ENCODE measurements around the gene INTU. TPM values are rescaled to one million over a fixed set of nuclear protein-coding genes. Genes with fewer than 3 reads are reported as not detected.
"Not testable (repeated sequence)": the region's sequence is repeated elsewhere in the genome, so short reads cannot be mapped to it uniquely, and the experiment has no call there.

The INTU gene
- total RNA-seq, 1 donor from 2014 or later: 4.1 TPM

DNA sequence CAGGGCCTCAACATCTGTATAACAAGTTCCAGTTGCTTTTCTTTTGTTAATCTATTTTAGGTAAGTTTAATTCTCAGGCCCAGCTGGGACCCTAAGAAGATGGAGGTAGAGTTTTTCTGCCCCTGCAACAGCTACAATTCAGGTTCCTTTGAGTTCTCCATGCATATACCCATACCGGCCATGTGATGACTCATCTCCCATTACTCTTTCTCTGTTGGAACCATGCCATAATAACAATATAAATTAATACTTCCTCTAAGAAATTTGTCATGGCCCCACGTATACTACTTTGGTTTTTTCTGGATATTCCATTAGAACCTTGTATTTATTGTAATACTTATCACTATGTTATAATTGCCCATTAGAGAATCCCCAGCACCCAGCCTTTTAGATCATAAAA, 1.3 kb upstream of the INTU start:
- intact Hi-C loops (cut with DNase I): loop anchor here (5.0 kb wide), 1 partner anchor 151 kb away; the partner anchor contains the start of gene HSPA4L
- ATAC-seq: no peak

DNA sequence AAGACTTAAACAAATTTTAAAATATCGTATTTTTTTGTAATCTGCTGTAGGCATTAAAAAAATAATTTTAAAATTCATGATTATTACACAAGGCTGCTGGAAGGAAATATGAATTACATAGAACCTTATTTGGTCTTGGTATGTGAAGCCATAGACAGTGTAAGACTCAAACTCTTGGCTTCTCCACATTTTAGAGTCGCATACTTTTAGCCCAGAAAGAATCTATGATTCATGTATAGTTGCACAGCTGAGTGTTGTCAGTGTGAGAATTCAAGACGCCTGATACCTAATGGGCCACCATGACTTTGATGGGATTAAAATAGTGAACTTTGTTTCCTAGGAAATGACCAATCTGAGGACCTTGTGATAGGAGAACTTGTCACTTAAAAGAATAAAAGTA, 1.4 kb downstream of the INTU start:
- intact Hi-C loops (cut with DNase I): loop anchor here (5.0 kb wide), 1 partner anchor 148 kb away; the partner anchor contains the start of gene HSPA4L

More for the DNA sequence above, 1.3 kb upstream of the INTU start:
- DNase-seq (ENCODE audit: missing footprints): no peak

GRCh38 chr4:127641524-127641923, 8.8 kb downstream of the INTU start:
- DNase-seq (ENCODE audit: missing footprints) (no peak), ATAC-seq (peak; percentile 42)
- intact Hi-C loops (cut with DNase I): no loop called here

More for the DNA sequence above, 1.4 kb downstream of the INTU start:
- ATAC-seq (no peak), DNase-seq (ENCODE audit: missing footprints) (no peak)

DNA sequence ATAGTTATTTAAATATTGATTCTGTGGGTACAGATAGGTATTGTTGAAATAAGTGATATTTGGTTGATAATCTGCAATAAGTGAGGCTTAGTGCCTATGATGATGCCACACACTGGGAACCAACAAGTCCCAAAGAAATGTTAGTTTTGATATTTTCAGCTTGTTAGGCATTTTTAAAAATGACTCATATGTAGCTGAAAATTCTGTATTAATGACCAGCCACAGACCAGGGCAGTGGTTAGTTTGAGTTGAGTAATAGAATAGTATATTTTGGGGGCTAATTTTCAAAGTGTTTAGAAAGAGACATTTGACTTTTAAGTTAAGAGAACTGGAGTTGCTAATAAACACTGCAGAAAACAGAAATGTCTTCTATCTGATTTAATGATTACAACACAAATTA, 9.4 kb downstream of the INTU start:
- intact Hi-C loops (cut with DNase I): no loop called here
- ATAC-seq: no peak
- no peak for DNase-seq (ENCODE audit: missing footprints)

DNA sequence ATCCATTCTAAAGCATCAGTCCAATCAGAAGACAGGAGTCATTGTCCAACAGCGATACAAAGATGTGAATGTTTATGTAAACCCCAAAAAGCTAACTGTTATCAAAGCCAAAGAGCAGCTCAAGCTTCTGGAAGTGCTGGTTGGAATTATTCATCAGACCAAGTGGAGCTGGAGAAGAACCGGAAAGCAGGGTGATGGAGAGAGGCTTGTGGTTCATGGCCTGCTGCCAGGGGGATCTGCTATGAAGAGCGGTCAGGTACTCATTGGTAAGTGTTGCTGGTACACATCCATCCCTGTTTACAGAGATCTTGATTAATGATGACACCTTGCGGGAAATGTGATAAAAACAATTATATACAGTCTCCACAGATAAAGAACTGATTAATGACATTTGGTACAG, 11.0 kb downstream of the INTU start:
- intact Hi-C loops (cut with DNase I): no loop called here
- DNase-seq (ENCODE audit: missing footprints): no peak
- ATAC-seq: no peak

DNA sequence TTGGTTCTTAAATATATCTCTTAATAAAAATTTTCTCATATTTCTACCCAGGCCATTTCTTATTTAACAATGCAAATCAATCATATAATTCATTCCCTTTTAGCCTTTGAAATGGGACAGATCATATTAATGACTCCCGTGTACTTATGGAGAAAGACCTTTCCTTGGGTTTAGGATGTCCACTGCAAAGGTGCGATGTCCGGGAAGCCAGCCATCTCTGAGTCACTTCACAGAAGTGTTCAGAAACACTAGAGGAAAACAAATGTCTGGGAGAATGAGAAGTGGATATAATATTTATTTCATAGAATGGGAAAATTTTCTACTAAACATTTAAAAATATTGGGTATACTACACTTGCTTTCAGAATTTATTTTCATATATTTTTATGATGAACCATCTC, 15.3 kb downstream of the INTU start:
- ATAC-seq (no peak), DNase-seq (ENCODE audit: missing footprints) (no peak)
- intact Hi-C loops (cut with DNase I): no loop called here

GRCh38 chr4:127655590-127655989, 22.8 kb downstream of the INTU start:
- DNase-seq (ENCODE audit: missing footprints); ATAC-seq; intact Hi-C loops (cut with DNase I): not testable (repeated sequence)

DNA sequence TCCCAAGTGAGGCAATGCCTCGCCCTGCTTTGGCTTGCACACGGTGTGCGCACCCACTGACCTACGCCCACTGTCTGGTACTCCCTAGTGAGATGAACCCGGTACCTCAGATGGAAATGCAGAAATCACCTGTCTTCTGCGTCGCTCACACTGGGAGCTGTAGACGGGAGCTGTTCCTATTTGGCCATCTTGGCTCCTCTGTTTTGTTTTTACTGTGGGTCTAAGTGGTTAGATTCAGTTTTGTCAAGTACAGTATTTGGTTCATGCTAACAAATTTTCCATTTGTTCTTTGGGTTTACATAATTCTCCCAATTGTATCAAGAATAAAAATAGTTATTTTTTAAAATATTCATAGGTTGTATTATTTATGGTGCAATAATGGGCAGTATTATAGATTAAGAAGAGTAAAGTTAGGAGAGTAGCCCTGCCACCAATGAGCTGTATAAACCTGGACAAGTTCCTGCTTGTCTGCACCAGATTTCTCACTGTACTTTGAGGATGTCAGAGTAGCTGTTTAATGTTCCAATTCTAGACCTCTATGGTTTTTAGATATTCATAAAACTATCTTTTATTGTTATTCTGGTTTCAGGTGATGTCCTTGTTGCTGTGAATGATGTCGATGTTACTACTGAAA, 23.4 kb downstream of the INTU start:
- DNase-seq (ENCODE audit: missing footprints) (no peak), ATAC-seq (no peak)
- intact Hi-C loops (cut with DNase I): no loop called here

GRCh38 chr4:127660284-127660885, 27.6 kb downstream of the INTU start:
- ATAC-seq (no peak), DNase-seq (ENCODE audit: missing footprints) (no peak)
- intact Hi-C loops (cut with DNase I): no loop called here

- ATAC-seq (no peak), DNase-seq (ENCODE audit: missing footprints) (no peak)
- intact Hi-C loops (cut with DNase I): no loop called here
These were observed 34.4 kb downstream of the INTU start for GRCh38 chr4:127667116-127667515.

GRCh38 chr4:127667772-127668171, 35.0 kb downstream of the INTU start:
- intact Hi-C loops (cut with DNase I): no loop called here
- DNase-seq (ENCODE audit: missing footprints) (no peak), ATAC-seq (no peak)

DNA sequence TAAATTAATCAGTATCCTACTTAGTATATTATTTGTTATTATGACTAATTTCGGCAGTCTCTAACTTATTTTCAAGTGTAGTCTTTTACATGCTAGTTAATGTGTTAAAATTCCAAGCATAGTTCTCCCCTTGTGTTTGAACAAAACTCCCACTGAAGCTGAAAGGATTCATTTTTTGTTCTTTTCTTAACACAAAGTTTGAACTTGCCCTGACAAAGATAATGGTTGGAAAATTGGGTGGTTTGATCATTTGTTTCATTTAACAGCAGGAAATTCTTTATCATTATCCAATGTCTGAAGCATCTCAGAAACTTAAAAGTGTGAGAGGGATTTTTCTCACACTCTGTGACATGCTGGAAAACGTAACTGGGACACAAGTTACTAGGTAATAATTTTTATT, 36.0 kb downstream of the INTU start:
- ATAC-seq (no peak), DNase-seq (ENCODE audit: missing footprints) (no peak)
- intact Hi-C loops (cut with DNase I): no loop called here

DNA sequence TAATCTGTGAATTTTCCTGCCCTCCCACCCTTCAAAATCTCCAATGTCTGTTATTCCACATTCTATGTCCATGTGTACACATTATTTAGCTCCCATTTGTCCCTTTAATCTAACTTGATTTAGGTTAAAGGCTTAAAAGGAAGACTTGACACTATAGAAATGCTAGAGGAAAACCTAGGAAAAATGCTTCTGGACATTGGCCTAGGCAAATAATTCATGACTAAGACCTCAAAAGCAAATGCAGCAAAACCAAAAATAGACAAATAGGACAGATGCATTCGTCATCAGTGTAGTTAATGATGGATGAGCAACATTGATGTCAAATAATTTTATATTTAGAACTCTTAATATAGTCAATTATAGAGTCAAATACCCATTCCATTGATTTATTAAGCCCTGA, 36.9 kb downstream of the INTU start:
- no peak for DNase-seq (ENCODE audit: missing footprints)
- intact Hi-C loops (cut with DNase I): no loop called here
- no peak for ATAC-seq

- ATAC-seq: no peak
These were observed 39.4 kb downstream of the INTU start for GRCh38 chr4:127672111-127672510.

DNA sequence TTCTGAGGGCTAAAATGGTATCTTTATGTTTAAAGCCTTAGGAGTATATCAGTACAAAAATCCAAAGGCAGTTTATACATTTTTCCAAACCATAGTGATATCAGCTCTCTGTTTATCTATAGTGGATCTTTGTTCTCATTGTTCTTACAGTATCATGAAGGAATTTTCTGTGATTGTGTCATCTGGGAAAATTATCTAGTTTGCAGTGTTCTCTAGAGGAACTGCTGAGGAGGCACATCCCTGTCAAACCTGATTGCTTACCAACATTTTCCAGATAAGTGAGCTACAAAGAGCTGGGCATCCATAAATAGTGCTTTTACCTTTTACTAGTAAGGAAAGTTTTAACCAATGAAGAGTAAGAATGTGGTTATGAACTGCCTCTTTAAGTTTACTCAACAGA, 52.5 kb downstream of the INTU start:
- ATAC-seq (no peak), DNase-seq (ENCODE audit: missing footprints) (no peak)
- intact Hi-C loops (cut with DNase I): no loop called here

More at GRCh38 chr4:127672111-127672510, 39.4 kb downstream of the INTU start:
- no peak for DNase-seq (ENCODE audit: missing footprints)
- intact Hi-C loops (cut with DNase I): no loop called here

DNA sequence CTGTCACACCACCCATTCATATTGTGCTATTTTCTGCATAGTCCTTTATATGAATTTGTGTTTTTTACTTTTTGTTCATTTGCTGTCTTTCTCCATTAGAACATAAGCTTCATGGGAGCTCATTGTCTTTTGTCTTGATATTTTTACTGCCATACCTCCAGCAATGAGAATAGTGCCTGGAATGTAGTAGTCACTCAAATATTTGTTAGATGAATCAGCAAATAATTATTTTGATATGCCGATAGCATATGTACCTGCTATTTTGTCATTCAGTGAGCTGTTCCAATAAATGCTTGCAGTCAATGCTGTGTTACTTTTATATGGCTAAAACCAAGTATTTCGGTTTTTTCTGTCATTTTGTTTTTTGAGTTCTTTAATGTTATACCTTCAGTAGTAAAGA, 53.9 kb downstream of the INTU start:
- intact Hi-C loops (cut with DNase I): no loop called here
- DNase-seq (ENCODE audit: missing footprints) (no peak), ATAC-seq (no peak)

GRCh38 chr4:127687580-127687979, 54.8 kb downstream of the INTU start:
- DNase-seq (ENCODE audit: missing footprints): no peak
- intact Hi-C loops (cut with DNase I): no loop called here
- no peak for ATAC-seq

- ATAC-seq (no peak), DNase-seq (ENCODE audit: missing footprints) (no peak)
- intact Hi-C loops (cut with DNase I): no loop called here
These were observed 66.0 kb downstream of the INTU start for GRCh38 chr4:127698789-127699200.

DNA sequence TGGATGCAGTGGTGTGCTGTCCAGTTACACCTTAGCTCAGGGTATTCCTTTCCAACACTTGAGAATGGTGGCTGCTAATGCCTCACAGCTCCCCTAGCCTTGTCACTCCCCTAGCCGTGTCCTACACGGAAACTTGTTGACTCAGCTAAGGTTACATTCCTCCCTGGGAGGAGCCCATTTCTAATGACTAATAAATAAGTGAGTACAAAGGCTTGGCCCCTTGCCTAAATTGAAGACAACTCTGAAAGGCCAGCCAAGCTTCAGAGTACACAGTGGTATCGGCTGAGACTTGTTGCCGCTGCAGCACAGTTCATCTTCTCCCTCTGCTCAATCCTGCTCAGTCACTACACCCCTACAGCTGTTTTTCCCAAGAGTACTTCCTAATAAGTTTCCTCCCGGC, 76.2 kb downstream of the INTU start:
- DNase-seq (ENCODE audit: missing footprints) (no peak), ATAC-seq (peak; percentile 50)
- intact Hi-C loops (cut with DNase I): no loop called here

DNA sequence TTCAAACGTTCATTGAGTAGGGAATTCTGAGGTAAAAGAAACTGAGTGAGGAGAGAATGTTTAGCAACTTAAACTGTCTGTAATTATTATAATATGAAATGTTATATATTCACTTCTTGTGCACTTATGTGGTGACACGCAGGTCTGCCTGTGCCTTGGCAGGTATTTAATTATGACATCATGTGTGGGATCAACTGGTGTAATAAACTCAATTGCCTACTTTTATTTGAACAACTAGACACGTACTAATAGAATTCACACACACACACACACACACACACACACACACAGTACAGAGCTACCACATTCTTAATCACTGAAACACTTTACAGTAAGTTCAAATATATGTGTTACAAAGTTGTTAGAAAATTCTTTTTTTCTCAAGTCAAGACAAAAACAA, 76.7 kb downstream of the INTU start:
- intact Hi-C loops (cut with DNase I): no loop called here

More for the DNA sequence above, 76.7 kb downstream of the INTU start:
- DNase-seq (ENCODE audit: missing footprints): no peak
- no peak for ATAC-seq

Data from Right ventricle myocardium inferior (tissue), 1 donor.